ENCODE measurements around the gene EMC7.

Gene EMC7

GRCh38 chr15:34038871-34039789, 62.5 kb downstream of the EMC7 start, which contains the start of gene AVEN:
TSS of gene AVEN (minus strand) at chr15:34039204. CDS start at chr15:34039046, 158 bp downstream.
- DNase-seq (ENCODE audit: low spot score), result peak; percentile 37

- DNase-seq (ENCODE audit: low spot score), result peak; percentile 90
These were observed 63.4 kb downstream of the EMC7 start for GRCh38 chr15:34038023-34038870.
